A549 (cell line): ENCODE data around the gene BCAS1. TPM values are rescaled to one million over a fixed set of nuclear protein-coding genes. Genes with fewer than 3 reads are reported as not detected.

Experiments used
- ATAC-seq, 2 experiments: fragments of 200-7000 bp in 1 of 2; fragments of >200 bp in 1 of 2; cut with Nextera tagmentation in 1 of 2; cut with Tn5 transposase in 1 of 2; 3 replicates each; pipeline versions ENCODE4 v1.8.0 to v1.9.1; 2018 to 2020; ENCODE audit warnings: mild to moderate bottlenecking in 1 of 2, moderate library complexity in 1 of 2
- CTCF ChIA-PET: fragments of 300-600 bp; sonication (Branson Sonifier 250); formaldehyde crosslinking; extraction: SDS; loops from one replicate; lab custom pipeline; 2021; ENCODE audit warnings: antibody characterized with exemption, inconsistent platforms; lab: Yijun Ruan, JAX
- POLR2A ChIA-PET: fragments of 350-600 bp; formaldehyde crosslinking; extraction: SDS; loops from one replicate; lab custom pipeline; 2021; ENCODE audit warnings: antibody characterized with exemption, inconsistent platforms; lab: Yijun Ruan, JAX
- DNase-seq, 2 experiments: peaks; one replicate each; pipeline versions ENCODE4 v3.0.0 to v3.0.0-alpha.2; 2011 to 2016; ENCODE audit warnings: low read depth in 1 of 2, low spot score in 1 of 2
- FAIRE-seq: peaks from 2 replicates; lab custom pipeline; 2011; peaks lifted over from hg19 to GRCh38; lab: Jason Lieb, UNC
- H3K27ac ChIP-seq, 2 experiments: fragments of >200 bp; sonication (Bioruptor Twin); formaldehyde crosslinking; 3 replicates each; pipeline ENCODE4 v1.5.1; 2016 to 2017
- H3K4me1 ChIP-seq: fragments of >200 bp; sonication (Bioruptor Twin); formaldehyde crosslinking; 3 replicates; pipeline ENCODE4 v1.6.1; 2016
- H3K4me2 ChIP-seq: fragments of >200 bp; sonication (Bioruptor Twin); formaldehyde crosslinking; 3 replicates; pipeline ENCODE4 v1.6.1; 2016
- H3K4me3 ChIP-seq: fragments of >200 bp; sonication (Bioruptor Twin); formaldehyde crosslinking; 3 replicates; pipeline ENCODE4 v1.5.1; 2016
- H3K9me3 ChIP-seq: fragments of >200 bp; sonication (Bioruptor Twin); formaldehyde crosslinking; 3 replicates; pipeline ENCODE4 v1.6.1; 2016
- CBX2 ChIP-seq: fragments of 200-600 bp; sonication (generic); IDR thresholded peaks from 2 replicates; pipeline ENCODE4 v1.6.1; 2016; ENCODE audit warnings: low read depth, mild to moderate bottlenecking, borderline replicate concordance
- CEBPB ChIP-seq, 2 experiments: fragments of >200 bp in 1 of 2; sonication (Bioruptor Twin) in 1 of 2; formaldehyde crosslinking in 1 of 2; IDR thresholded peaks; 2 replicates each; pipeline ENCODE4 v1.6.1; 2012 to 2016
- CHD4 ChIP-seq: fragments of 200-600 bp; sonication (generic); IDR thresholded peaks from 2 replicates; pipeline ENCODE4 v1.6.1; 2016; ENCODE audit warnings: antibody characterized with exemption, mild to moderate bottlenecking, borderline replicate concordance
- CTCF ChIP-seq: fragments of >200 bp; sonication (Bioruptor Twin); formaldehyde crosslinking; IDR thresholded peaks from 3 replicates; pipeline ENCODE4 v1.5.1; 2016
- EHF ChIP-seq: fragments of 250-450 bp; sonication (Bioruptor Pico); IDR thresholded peaks from 2 replicates; pipeline ENCODE4 v1.5.0; 2020; ENCODE audit warnings: mild to moderate bottlenecking
- ESRRA ChIP-seq: fragments of 150-350 bp; IDR thresholded peaks from 2 replicates; pipeline ENCODE4 v1.6.1; 2014; ENCODE audit warnings: mild to moderate bottlenecking, low read length, borderline replicate concordance
- HEYL ChIP-seq: fragments of 250-450 bp; sonication (Bioruptor Pico); IDR thresholded peaks from 2 replicates; pipeline ENCODE4 v1.8.0; 2021; ENCODE audit warnings: mild to moderate bottlenecking, moderate library complexity
- HOXB13 ChIP-seq: fragments of 250-450 bp; sonication (Bioruptor Pico); IDR thresholded peaks from 2 replicates; pipeline ENCODE4 v1.5.0; 2020; ENCODE audit warnings: low read depth, mild to moderate bottlenecking, moderate library complexity
- MAFK ChIP-seq: fragments of 450-650 bp; IDR thresholded peaks from 2 replicates; pipeline ENCODE4 v1.6.1; 2014; ENCODE audit not compliant: partially characterized antibody
- MYC ChIP-seq: IDR thresholded peaks from 2 replicates; pipeline ENCODE4 v1.6.1; 2012; ENCODE audit warnings: mild to moderate bottlenecking, inconsistent platforms, low read length, improper control_type of control experiment, borderline replicate concordance
- POLR2A ChIP-seq: IDR thresholded peaks from 2 replicates; pipeline ENCODE4 v1.6.1; 2012; ENCODE audit warnings: mild to moderate bottlenecking, low read length
- RAD21 ChIP-seq, 2 experiments: fragments of >200 bp in 1 of 2; sonication (Bioruptor Twin) in 1 of 2; formaldehyde crosslinking in 1 of 2; IDR thresholded peaks in 1 of 2; conservative IDR thresholded peaks in 1 of 2; 2 replicates in 1 of 2; 3 replicates in 1 of 2; pipeline ENCODE4 v1.6.1; 2012 to 2018; ENCODE audit warnings: inconsistent platforms in 1 of 2
- RCOR1 ChIP-seq: fragments of 150-350 bp; IDR thresholded peaks from 2 replicates; pipeline ENCODE4 v1.6.1; 2014; ENCODE audit warnings: antibody characterized with exemption, low read length, low read depth
- SREBF2 ChIP-seq: fragments of 450-650 bp; IDR thresholded peaks from 2 replicates; pipeline ENCODE4 v1.6.1; 2014; ENCODE audit warnings: mild to moderate bottlenecking, moderate library complexity
- TFCP2L1 ChIP-seq: fragments of 250-450 bp; sonication (Bioruptor Pico); IDR thresholded peaks from 2 replicates; pipeline ENCODE4 v1.5.0; 2021; ENCODE audit warnings: mild to moderate bottlenecking
- TP53 ChIP-seq: fragments of 250-450 bp; sonication (Bioruptor Pico); IDR thresholded peaks from 2 replicates; pipeline ENCODE4 v1.5.0; 2021; ENCODE audit warnings: mild to moderate bottlenecking, moderate library complexity
- ZC3H11A ChIP-seq: fragments of 450-650 bp; IDR thresholded peaks from 2 replicates; pipeline ENCODE4 v1.6.1; 2014; ENCODE audit warnings: antibody characterized with exemption, mild to moderate bottlenecking
- WGBS: methylation state at CpG from one replicate; pipeline ENCODE4 v1.1.6; 2017; ENCODE audit errors: missing lambda C conversion rate; 5-methylcytosine and 5-hydroxymethylcytosine counted together
- polyA plus RNA-seq, 4 experiments: library from polyadenylated mRNA; depleted of rRNA in 3 of 4; stranded (reverse); fragments of >200 nt; fragmentation: RNase III in 1 of 4; extraction: RNeasy Plus Mini Kit Qiagen cat#74134 plus additional on column Dnase treatment in 1 of 4; gene quantifications; 2 replicates in 3 of 4; 3 replicates in 1 of 4; pipeline ENCODE4 v1.2.3, GENCODE V29; 2011 to 2017
- TF ChIP-seq, protein P1 (sequence below): fragments of >200 bp; sonication (Bioruptor Twin); formaldehyde crosslinking; IDR thresholded peaks from 3 replicates; pipeline ENCODE4 v1.6.1; 2016
- TF ChIP-seq, protein P2 (sequence below): fragments of 450-650 bp; IDR thresholded peaks from 2 replicates; pipeline ENCODE4 v1.6.1; 2014; ENCODE audit warnings: antibody characterized with exemption
- TF ChIP-seq, protein P3 (sequence below): fragments of 250-450 bp; sonication (Bioruptor Pico); IDR thresholded peaks from 2 replicates; pipeline ENCODE4 v1.5.0; 2021; ENCODE audit warnings: mild to moderate bottlenecking, moderate library complexity, borderline replicate concordance

The BCAS1 gene
- polyA plus RNA-seq, 2 of the 4 experiments (the other 2 are of a cell fraction) = 1.4 to 3.9 TPM

DNA sequence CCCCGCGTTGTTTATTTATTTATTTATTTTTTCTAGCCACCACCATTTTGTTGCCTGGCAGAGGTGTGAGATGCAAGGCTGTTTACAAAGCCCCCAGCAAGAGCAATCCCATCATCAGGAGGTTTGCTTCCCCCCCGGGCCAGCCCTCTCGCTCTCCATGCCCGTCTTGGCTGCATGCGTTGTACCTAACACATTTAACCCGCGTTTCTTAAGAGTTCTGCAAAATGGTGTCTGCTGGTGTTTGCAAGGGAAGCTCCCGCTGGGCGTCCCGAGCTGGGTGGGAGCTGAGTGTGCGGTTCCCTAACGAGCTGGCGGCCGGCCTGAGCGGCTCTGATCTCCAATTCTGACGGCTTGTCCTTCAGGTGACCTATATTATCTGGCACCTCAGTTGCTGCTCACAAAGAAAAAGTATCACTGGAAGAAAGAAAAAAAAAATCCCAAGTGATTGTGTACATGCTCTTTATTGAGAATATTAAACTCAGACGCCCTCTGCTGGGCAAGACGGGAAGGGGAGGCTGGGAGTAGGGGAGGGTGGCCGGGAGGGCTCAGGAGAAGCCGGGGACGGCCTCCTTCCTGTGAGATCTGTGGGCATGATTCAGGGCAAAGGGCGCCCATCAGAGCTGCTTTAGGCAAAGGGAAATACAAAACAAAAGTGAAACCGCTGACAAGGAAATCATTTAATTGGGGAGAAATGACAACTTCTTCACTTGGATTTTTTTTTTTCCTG lies 154.8 kb downstream of the BCAS1 start (continued):
- TF ChIP-seq, protein P1, sequence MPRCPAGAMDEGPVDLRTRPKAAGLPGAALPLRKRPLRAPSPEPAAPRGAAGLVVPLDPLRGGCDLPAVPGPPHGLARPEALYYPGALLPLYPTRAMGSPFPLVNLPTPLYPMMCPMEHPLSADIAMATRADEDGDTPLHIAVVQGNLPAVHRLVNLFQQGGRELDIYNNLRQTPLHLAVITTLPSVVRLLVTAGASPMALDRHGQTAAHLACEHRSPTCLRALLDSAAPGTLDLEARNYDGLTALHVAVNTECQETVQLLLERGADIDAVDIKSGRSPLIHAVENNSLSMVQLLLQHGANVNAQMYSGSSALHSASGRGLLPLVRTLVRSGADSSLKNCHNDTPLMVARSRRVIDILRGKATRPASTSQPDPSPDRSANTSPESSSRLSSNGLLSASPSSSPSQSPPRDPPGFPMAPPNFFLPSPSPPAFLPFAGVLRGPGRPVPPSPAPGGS = no peak; the same call in 2 of the 3 replicates
- TF ChIP-seq ZC3H11A = no peak; the same call in 1 of the 2 replicates
- no peak for TF ChIP-seq CBX2
- peak; percentile 96 for TF ChIP-seq CTCF
- no peak for TF ChIP-seq POLR2A
- no peak for TF ChIP-seq ESRRA
- TF ChIP-seq HOXB13 = no peak
- TF ChIP-seq SREBF2 = no peak
- no peak for TF ChIP-seq HEYL (CRISPR knock-in tag)
- TF ChIP-seq, protein P2, sequence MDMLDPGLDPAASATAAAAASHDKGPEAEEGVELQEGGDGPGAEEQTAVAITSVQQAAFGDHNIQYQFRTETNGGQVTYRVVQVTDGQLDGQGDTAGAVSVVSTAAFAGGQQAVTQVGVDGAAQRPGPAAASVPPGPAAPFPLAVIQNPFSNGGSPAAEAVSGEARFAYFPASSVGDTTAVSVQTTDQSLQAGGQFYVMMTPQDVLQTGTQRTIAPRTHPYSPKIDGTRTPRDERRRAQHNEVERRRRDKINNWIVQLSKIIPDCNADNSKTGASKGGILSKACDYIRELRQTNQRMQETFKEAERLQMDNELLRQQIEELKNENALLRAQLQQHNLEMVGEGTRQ = no peak

- CTCF ChIA-PET = interaction anchor here (0.6 to 6.2 kb wide), 51 partner anchors 8 to 372 kb away, joined by 3 to 140 read pairs (median 5); no protein-coding TSS in a partner anchor
- Histone ChIP-seq H3K9me3 (no peaks in the 10 kb centered on the region), H3K27ac (peak overlapping the region; percentile 89 to 92), H3K4me2 (peak overlapping the region; percentile 78), H3K4me3 (peak overlapping the region; percentile 54), H3K4me1 (peaks cover 31% of the 10 kb centered on the region)
- ATAC-seq (peak; percentile 18 to 42; a peak in 4 of 6 replicates), FAIRE-seq (no peak), DNase-seq (no peak)
- TF ChIP-seq TFCP2L1 (CRISPR knock-in tag) = no peak
- TF ChIP-seq, protein P3, sequence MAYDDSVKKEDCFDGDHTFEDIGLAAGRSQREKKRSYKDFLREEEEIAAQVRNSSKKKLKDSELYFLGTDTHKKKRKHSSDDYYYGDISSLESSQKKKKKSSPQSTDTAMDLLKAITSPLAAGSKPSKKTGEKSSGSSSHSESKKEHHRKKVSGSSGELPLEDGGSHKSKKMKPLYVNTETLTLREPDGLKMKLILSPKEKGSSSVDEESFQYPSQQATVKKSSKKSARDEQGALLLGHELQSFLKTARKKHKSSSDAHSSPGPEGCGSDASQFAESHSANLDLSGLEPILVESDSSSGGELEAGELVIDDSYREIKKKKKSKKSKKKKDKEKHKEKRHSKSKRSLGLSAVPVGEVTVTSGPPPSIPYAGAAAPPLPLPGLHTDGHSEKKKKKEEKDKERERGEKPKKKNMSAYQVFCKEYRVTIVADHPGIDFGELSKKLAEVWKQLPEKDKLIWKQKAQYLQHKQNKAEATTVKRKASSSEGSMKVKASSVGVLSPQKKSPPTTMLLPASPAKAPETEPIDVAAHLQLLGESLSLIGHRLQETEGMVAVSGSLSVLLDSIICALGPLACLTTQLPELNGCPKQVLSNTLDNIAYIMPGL = no peak
- WGBS = 41% methylated on average over 6 of the region's 6 CpGs
- POLR2A ChIA-PET = interaction anchor here (0.7 to 2.5 kb wide), 7 partner anchors 14 to 321 kb away, joined by 4 to 25 read pairs (median 6); partner anchors contain the start of gene ZNF217
Observed at GRCh38 chr20:53914781-53915445, 155.5 kb downstream of the BCAS1 start.

DNA sequence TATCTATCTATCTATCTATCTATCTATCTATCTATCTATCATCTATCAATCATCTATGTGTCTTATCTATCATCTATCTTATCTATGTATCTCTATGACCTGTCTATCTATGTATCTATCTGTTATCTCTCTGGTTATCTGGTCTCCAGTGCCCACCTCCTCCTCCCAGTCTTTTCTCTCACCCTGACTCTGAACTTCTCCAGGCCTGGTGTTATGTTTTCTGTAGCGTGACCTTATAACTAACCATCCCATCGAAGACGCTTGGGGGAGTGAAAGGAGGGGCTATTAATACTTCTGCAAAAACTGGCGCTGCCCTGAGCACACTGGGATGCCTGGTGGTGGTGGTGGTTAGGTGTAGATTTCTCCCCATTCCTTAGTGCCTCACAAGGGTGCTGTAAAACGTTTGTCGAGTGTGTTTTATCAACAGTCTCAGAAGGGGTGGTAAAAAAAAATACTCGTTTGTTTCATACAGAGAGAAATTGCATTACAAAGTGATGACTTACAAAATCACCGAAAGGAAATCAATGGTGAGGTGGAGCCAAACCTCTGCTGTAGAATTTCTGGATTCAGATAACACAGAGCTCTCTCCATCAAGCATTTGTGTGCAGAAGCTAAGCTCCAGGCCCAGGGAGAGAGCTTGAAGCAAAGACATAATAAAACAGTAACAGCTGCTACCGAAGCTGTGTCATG lies 156.2 kb downstream of the BCAS1 start:
- H3K4me2 ChIP-seq = peak overlapping the region; percentile 78
- H3K27ac ChIP-seq = peak overlapping the region; percentile 89 to 92
- no peak for FAIRE-seq
- H3K9me3 ChIP-seq = no peaks in the 10 kb centered on the region
- H3K4me3 ChIP-seq = no peak overlapping the region
- TF ChIP-seq EHF (CRISPR knock-in tag) (no peak), RCOR1 (no peak), POLR2A (no peak), CEBPB (IDR thresholded peaks at IDR 0.05) (no peak), RAD21 (conservative IDR thresholded peaks at IDR 0.05 in 1 of 2, IDR thresholded peaks at IDR 0.05 in 1 of 2) (no peak), CHD4 (no peak), HOXB13 (no peak), MAFK (no peak), ZC3H11A (no peak), TP53 (CRISPR knock-in tag) (no peak), MYC (no peak), CTCF (no peak)
- TF ChIP-seq, protein P2 = no peak
- CTCF ChIA-PET = interaction anchor here (0.8 to 6.2 kb wide), 26 partner anchors 8 to 344 kb away, joined by 3 to 140 read pairs (median 10); no protein-coding TSS in a partner anchor
- no peak for DNase-seq
- peaks cover 31% of the 10 kb centered on the region for H3K4me1 ChIP-seq
- POLR2A ChIA-PET = interaction anchor here (0.7 to 2.5 kb wide), 5 partner anchors 13 to 320 kb away, joined by 4 to 25 read pairs (median 6); partner anchors contain the start of gene ZNF217
- 56% methylated on average over 9 of the region's 9 CpGs for WGBS
- no peak for ATAC-seq
